Thyroid gland (tissue), 4 donors: ENCODE data around the gene KIDINS220. TPM values are rescaled to one million over a fixed set of nuclear protein-coding genes. Genes with fewer than 3 reads are reported as not detected.

Source experiments
- DNase-seq, 2 donors: peaks; one replicate each; pipeline ENCODE4 v3.0.0-alpha.2; 2019
- H3K27ac ChIP-seq, 3 donors: fragments of 200-600 bp; sonication (generic); 1 replicate in 2 of 3; 2 replicates in 1 of 3; pipeline ENCODE4 v1.5.1; 2016 to 2019; ENCODE audit warnings: mild to moderate bottlenecking in 1 of 3, moderate library complexity in 1 of 3
- H3K27me3 ChIP-seq: fragments of 200-600 bp; sonication (generic); one replicate; pipeline ENCODE4 v1.5.1; 2019
- H3K36me3 ChIP-seq, 2 donors: fragments of 200-600 bp; sonication (generic); one replicate each; pipeline ENCODE4 v1.5.1; 2016 to 2019
- H3K4me1 ChIP-seq, 2 donors: fragments of 200-600 bp; sonication (generic); one replicate each; pipeline ENCODE4 v1.5.1; 2017 to 2019
- H3K4me3 ChIP-seq, 3 donors: fragments of 200-600 bp; sonication (generic); replicated peaks in 1 of 3; 1 replicate in 2 of 3; 2 replicates in 1 of 3; pipeline ENCODE4 v1.5.1; 2016; ENCODE audit warnings: mild to moderate bottlenecking in 1 of 3
- H3K9me3 ChIP-seq: fragments of 200-600 bp; sonication (generic); one replicate; pipeline ENCODE4 v1.5.1; 2017
- CTCF ChIP-seq, 6 experiments: fragments of 200-600 bp in 3 of 6; fragments of 450-650 bp in 3 of 6; sonication (generic) in 3 of 6; IDR thresholded peaks; one replicate each; pipeline ENCODE4 v1.5.1; 2016 to 2019; ENCODE audit warnings: antibody characterized with exemption in 6 of 6, mild to moderate bottlenecking in 2 of 6, inconsistent platforms in 1 of 6, moderate library complexity in 1 of 6
- POLR2A ChIP-seq, 2 donors: fragments of 450-650 bp; IDR thresholded peaks; one replicate each; pipeline ENCODE4 v1.6.1; 2017; ENCODE audit warnings: antibody characterized with exemption in 2 of 2, mild to moderate bottlenecking in 2 of 2, moderate library complexity in 1 of 2
- WGBS, 2 donors: methylation state at CpG; one replicate each; pipeline ENCODE4 v1.1.5; 2017; 5-methylcytosine and 5-hydroxymethylcytosine counted together
- intact Hi-C: fragments of 100-400 bp; cut with DNase I; formaldehyde crosslinking; loops from one replicate; pipeline ENCODE4 v1.15.1; 2023
- total RNA-seq, 4 donors: library from RNA; depleted of rRNA; stranded (reverse); fragments of >200 nt; gene quantifications; one replicate each; pipeline ENCODE4 v1.2.3, GENCODE V29; 2016

The KIDINS220 gene
- total RNA-seq, 4 donors from 2014 or later: 74.0 to 140 (median 79.3) TPM

DNA sequence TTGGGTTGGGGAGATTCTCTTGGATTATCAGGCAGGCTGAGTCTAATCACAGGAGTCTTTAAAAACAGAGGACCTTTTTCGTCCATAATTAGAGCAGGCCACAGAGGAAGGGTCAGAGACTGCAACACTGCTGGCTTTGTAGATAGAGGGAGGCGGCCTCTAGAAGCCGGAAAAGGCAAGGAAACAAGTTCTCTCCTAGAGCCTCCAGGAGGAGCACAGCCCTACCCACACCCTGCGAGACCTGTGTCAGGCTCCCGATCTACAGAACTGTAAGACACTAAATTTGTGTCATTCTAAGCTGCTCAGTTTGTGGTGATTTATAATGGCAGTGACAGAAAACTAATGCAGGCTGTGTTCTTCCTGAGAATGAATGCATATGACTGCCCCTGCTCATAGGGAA lies 140.2 kb downstream of the KIDINS220 start:
- TF ChIP-seq POLR2A (IDR thresholded peaks at IDR 0.05) (no peak), CTCF (IDR thresholded peaks at IDR 0.05) (no peak)
- Histone ChIP-seq H3K36me3 (no peaks in the 10 kb centered on the region), H3K4me3 (no peak overlapping the region), H3K4me1 (peaks cover 0 to 6% of the 10 kb centered on the region in 2 donors), H3K9me3 (no peaks in the 10 kb centered on the region), H3K27ac (no peak overlapping the region), H3K27me3 (no peaks in the 10 kb centered on the region)
- WGBS, 2 donors: 78 to 95% methylated on average over 5 of the region's 5 CpGs
- DNase-seq: no peak
- intact Hi-C loops: no loop called here

GRCh38 chr2:8694737-8695136 lies 142.7 kb downstream of the KIDINS220 start:
- WGBS, 2 donors: 88 to 89% methylated on average over 8 of the region's 8 CpGs
- intact Hi-C loops: no loop called here

DNA sequence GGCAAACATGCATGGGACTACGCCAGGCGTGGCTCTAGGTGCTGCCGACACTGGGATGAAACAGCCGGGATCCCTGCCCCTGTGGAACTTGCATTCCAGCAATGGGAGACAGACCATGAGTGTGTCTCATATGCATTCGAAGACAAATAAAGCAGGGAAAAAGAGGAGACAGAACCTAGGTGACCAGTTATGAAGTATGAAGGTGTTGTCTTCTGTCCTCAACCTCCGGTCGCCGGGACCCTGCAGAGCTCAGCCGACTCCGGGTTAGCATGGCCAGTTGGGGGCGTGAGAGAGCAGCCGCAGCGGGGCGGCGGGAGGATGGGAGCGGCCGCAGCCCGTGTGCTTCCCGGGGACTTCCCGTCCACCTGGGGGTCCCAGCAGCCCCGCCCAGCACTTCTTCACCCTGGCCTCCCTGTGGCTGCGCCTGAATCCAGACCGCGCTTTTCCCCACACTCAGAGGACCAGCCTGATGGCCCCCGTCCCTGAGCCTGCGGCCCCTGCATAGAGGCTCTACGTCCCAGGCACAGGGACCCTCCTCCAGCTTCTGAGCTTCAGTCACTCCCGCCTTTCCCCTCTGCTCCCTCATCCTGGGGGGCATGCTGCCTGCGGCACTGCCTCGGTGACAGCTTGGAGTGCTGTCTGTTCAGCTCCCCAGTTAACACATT lies 144.1 kb downstream of the KIDINS220 start:
- Histone ChIP-seq H3K9me3 (no peaks in the 10 kb centered on the region), H3K4me1 (peaks cover 0 to 6% of the 10 kb centered on the region in 2 donors), H3K4me3 (no peak overlapping the region), H3K36me3 (no peaks in the 10 kb centered on the region), H3K27me3 (no peaks in the 10 kb centered on the region), H3K27ac (no peak overlapping the region)
- peak in 5 of 6 experiments; percentile 18 to 61 (median 30) for TF ChIP-seq CTCF (IDR thresholded peaks at IDR 0.05)
- no peak for TF ChIP-seq POLR2A (IDR thresholded peaks at IDR 0.05)
- intact Hi-C loops: no loop called here
- 26 to 43% methylated on average over 13 to 22 of the region's 30 CpGs for WGBS, 2 donors
- DNase-seq: peak; percentile 23 to 31

More at GRCh38 chr2:8694737-8695136, 142.7 kb downstream of the KIDINS220 start:
- Histone ChIP-seq H3K4me1 (peaks cover 0 to 6% of the 10 kb centered on the region in 2 donors), H3K27me3 (no peaks in the 10 kb centered on the region), H3K36me3 (no peaks in the 10 kb centered on the region), H3K9me3 (no peaks in the 10 kb centered on the region), H3K27ac (no peak overlapping the region), H3K4me3 (no peak overlapping the region)
- TF ChIP-seq CTCF (IDR thresholded peaks at IDR 0.05): no peak
- TF ChIP-seq POLR2A (IDR thresholded peaks at IDR 0.05): no peak
- no peak for DNase-seq

GRCh38 chr2:8692783-8693156 lies 144.6 kb downstream of the KIDINS220 start:
- TF ChIP-seq POLR2A (IDR thresholded peaks at IDR 0.05): no peak
- no peak for TF ChIP-seq CTCF (IDR thresholded peaks at IDR 0.05)
- Histone ChIP-seq H3K4me3 (no peak overlapping the region), H3K27ac (no peak overlapping the region), H3K36me3 (no peaks in the 10 kb centered on the region), H3K9me3 (no peaks in the 10 kb centered on the region), H3K4me1 (peaks cover 0 to 6% of the 10 kb centered on the region in 2 donors), H3K27me3 (no peaks in the 10 kb centered on the region)
- intact Hi-C loops: no loop called here
- 48 to 53% methylated on average over 7 of the region's 7 CpGs for WGBS, 2 donors
- no peak for DNase-seq

DNA sequence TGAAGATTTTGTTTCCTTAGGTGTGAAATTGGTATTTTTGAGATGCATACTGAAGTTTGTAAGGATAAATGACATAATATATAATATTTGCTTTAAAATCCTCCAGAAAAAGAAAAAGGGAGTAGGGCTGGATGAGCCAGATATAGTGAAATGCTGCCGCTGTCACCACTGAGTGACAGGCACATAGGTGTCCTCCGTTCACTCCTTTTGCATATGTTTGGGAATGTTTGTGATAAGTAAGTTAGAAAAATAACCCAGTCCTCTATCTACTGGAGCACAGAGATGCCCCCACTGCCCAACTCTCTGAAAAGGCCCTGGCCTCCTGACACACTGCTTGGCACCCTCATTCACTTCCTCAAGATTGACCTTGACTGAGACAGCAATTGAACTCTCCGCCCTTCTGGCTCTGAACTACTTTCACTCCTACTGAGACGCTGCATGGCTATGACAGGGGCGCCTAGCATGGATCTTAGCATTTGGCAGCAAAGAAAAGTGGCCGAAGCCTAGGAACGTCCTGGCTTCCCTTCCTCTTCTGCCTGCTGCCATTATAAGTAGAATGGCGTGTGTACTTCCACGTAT lies 145.5 kb downstream of the KIDINS220 start:
- TF ChIP-seq CTCF (IDR thresholded peaks at IDR 0.05) (no peak), POLR2A (IDR thresholded peaks at IDR 0.05) (no peak)
- Histone ChIP-seq H3K27ac (no peak overlapping the region), H3K9me3 (no peaks in the 10 kb centered on the region), H3K4me1 (peaks cover 0 to 6% of the 10 kb centered on the region in 2 donors), H3K4me3 (no peak overlapping the region), H3K36me3 (no peaks in the 10 kb centered on the region), H3K27me3 (no peaks in the 10 kb centered on the region)
- intact Hi-C loops: no loop called here
- no peak for DNase-seq
- WGBS, 2 donors: 94 to 96% methylated on average over 9 of the region's 9 CpGs
